Skeletal muscle satellite cell (primary cell): Measurements from ENCODE around the gene MED4.
"Not testable (repeated sequence)": the region's sequence is repeated elsewhere in the genome, so short reads cannot be mapped to it uniquely, and the experiment has no call there.

ENCODE experiments used
- H3K27me3 ChIP-seq: 2 replicates; pipeline ENCODE4 v1.7.0; 2013; ENCODE audit warnings: low read length; ENCODE audit not compliant: control insufficient read depth, insufficient read depth
- H3K36me3 ChIP-seq: 2 replicates; pipeline ENCODE4 v1.7.0; 2013; ENCODE audit warnings: mild to moderate bottlenecking, control low read depth, low read length; ENCODE audit not compliant: insufficient read depth
- H3K4me1 ChIP-seq: 2 replicates; pipeline ENCODE4 v1.7.0; 2013; ENCODE audit warnings: low read length; ENCODE audit not compliant: control insufficient read depth, insufficient read depth
- H3K4me2 ChIP-seq: 2 replicates; pipeline ENCODE4 v1.7.0; 2013; ENCODE audit warnings: mild to moderate bottlenecking, low read length
- H3K4me3 ChIP-seq: 2 replicates; pipeline ENCODE4 v1.7.0; 2013; ENCODE audit warnings: low read length
- H3K9ac ChIP-seq: 2 replicates; pipeline ENCODE4 v1.7.0; 2013; ENCODE audit warnings: mild to moderate bottlenecking, low read depth, low read length, moderate library complexity
- H3K9me3 ChIP-seq: replicated peaks from 2 replicates; pipeline ENCODE4 v1.7.0; 2013; ENCODE audit warnings: mild to moderate bottlenecking, control low read depth, low read length

MED4 gene

DNA sequence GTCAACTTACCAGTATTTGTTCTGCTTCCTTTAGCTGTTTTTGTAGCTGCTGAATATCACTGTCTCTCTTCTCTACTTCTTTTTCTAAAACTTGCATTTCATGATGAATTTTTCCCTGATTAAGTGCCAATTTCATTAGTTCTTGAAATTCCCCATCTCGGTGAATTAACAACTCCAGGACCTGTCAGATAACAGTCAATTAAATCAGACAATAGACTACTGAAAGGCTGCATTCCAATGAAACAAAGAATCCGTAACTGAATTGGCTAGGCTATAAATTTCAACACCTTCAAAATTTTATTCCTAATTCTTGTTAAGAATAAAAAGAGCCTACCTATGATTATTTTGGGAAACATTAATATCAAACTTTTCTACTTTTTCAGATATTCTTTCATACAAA, 8.6 kb downstream of the MED4 start:
- Histone ChIP-seq H3K4me2 (no peak overlapping the region), H3K4me3 (no peak overlapping the region), H3K4me1 (no peaks in the 10 kb centered on the region), H3K9me3 (no peaks in the 10 kb centered on the region), H3K36me3 (peaks cover 24% of the 10 kb centered on the region), H3K9ac (no peak overlapping the region), H3K27me3 (no peaks in the 10 kb centered on the region)

DNA sequence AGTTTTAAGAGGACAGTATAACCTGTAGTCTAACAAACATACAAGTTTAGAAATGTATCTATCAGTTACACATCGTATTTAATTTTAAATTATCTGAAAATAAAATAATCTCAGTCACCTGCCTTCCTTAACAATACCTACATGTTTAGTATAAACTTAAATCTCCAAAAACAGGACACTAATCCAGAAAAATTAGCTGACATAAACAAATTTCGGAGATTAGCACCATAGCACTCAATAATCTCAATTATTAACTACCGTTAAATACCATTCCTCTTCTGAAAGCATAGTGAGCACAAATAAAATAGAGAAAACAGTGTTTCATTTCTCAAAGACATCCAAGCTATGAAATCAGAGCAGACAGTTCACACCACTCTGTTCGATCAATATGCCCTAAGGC, 13.2 kb downstream of the MED4 start:
- Histone ChIP-seq H3K9me3 (no peaks in the 10 kb centered on the region), H3K4me1 (no peaks in the 10 kb centered on the region), H3K4me2 (no peak overlapping the region), H3K4me3 (no peak overlapping the region), H3K9ac (no peak overlapping the region), H3K36me3 (peaks cover 61% of the 10 kb centered on the region), H3K27me3 (no peaks in the 10 kb centered on the region)

DNA sequence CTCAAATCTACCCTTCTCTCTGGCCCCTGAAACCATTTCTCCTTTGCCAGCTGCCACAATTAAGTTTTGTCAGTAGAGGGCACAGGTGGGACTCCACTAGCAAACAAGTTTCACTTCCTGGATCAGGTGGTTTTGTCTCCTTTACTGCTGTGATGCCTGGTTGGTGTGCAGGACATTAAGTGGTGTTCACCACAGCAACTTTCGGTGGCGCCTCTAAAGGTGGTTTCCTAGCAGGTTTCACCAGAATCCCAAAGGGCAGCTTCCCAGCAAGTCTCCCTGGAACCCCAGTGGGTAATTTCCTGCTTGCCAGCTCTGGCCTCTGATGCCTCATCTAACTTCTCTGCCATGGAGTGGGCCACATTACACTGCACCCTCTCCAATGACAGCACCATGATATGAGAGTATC, 16.6 kb downstream of the MED4 start:
- Histone ChIP-seq H3K27me3 (no peaks in the 10 kb centered on the region), H3K4me2 (no peak overlapping the region), H3K4me1 (no peaks in the 10 kb centered on the region), H3K9ac (no peak overlapping the region), H3K36me3 (peaks cover 81% of the 10 kb centered on the region), H3K9me3 (no peaks in the 10 kb centered on the region), H3K4me3 (no peak overlapping the region)

DNA sequence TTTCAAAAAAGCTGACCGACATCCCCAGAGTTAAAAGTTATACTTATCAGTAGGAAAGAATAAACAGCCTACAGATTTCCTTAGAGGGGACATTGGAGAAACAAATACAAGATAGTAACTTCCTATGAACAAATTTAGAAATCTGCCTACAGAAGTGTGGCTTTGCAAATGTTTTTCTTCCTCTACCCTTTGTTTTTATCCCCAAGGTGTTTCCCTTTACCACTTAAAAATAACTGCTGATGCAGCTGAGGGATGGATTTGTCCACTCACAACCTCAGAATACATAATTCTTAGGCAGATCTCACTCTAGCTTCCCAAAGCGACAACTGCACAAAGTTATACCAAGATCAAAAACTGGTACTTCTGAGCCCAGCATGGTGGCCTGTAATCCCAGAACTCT, 20.9 kb downstream of the MED4 start:
- peaks cover 16% of the 10 kb centered on the region for H3K9me3 ChIP-seq
- H3K36me3 ChIP-seq, result peaks cover 76% of the 10 kb centered on the region
- no peaks in the 10 kb centered on the region for H3K4me1 ChIP-seq
- H3K27me3 ChIP-seq, result no peaks in the 10 kb centered on the region
- H3K4me2 ChIP-seq, result no peak overlapping the region
- H3K4me3 ChIP-seq, result no peak overlapping the region
- H3K9ac ChIP-seq, result no peak overlapping the region

DNA sequence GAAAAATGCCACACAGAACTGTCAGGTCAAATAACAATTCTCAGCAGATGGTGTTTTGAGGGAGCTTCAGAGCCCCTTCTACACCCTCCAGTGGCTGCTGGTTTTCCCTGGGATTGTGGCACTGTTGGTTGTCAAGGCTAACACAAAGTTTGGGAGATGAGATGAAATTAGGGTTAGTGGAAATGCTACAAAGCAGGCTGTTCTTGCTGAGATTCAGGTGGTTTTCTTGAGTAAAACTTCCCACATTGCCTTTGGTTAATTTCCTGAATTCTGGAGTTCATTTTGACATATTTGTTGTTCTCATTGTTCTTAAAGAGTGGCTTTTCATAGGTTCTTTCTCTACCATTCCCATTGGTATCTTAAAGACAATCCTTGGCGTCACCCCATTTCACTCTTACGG, 22.1 kb downstream of the MED4 start:
- no peak overlapping the region for H3K4me3 ChIP-seq
- no peak overlapping the region for H3K9ac ChIP-seq
- H3K27me3 ChIP-seq, result no peaks in the 10 kb centered on the region
- no peak overlapping the region for H3K4me2 ChIP-seq
- H3K4me1 ChIP-seq, result no peaks in the 10 kb centered on the region
- peaks cover 24% of the 10 kb centered on the region for H3K9me3 ChIP-seq
- peaks cover 75% of the 10 kb centered on the region for H3K36me3 ChIP-seq

DNA sequence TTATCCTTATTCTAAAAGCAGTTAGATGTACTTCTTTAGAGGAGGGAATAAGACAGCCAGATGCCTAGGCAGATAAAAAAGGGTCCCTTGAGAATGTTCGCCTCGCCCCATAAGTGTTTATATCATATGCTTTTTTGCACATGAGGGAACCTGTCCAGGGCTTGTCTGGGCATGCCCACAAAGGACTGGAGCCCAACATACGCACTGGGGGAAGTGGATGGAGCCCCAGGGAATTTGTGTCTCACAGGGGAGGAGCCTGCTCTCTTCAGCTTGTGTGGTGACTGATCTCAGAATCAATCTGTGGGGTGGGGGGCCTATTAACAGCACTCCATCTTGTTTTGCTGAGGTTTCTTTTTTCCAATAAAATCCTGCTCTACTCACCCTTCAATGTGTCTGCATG, 22.6 kb downstream of the MED4 start:
- Histone ChIP-seq H3K36me3 (peaks cover 74% of the 10 kb centered on the region), H3K9ac (no peak overlapping the region), H3K4me1 (no peaks in the 10 kb centered on the region), H3K9me3 (peaks cover 24% of the 10 kb centered on the region), H3K27me3 (no peaks in the 10 kb centered on the region), H3K4me2 (no peak overlapping the region), H3K4me3 (no peak overlapping the region)

DNA sequence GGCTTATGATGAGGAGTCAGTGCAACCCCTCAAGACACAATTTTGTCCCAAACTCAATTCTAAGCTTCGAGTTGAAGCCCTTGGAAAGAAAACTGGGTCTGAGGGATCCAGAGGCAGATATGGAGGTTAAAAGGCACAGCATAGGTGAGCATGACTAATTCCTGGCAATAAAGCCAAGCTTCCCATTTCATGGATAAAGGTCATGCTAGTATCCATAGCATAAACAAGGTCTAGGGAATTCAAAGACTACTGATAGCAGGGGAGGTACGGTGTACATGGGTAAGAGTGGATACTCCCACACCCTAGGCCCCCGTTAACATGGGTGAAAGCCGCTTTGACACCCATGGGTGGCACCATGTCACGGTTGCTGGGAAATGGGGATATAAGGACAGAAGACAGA, 24.0 kb downstream of the MED4 start:
- Histone ChIP-seq H3K27me3 (no peaks in the 10 kb centered on the region), H3K9ac (no peak overlapping the region), H3K4me1 (no peaks in the 10 kb centered on the region), H3K36me3 (peaks cover 72% of the 10 kb centered on the region), H3K9me3 (peaks cover 24% of the 10 kb centered on the region), H3K4me3 (no peak overlapping the region), H3K4me2 (no peak overlapping the region)

GRCh38 chr13:48069573-48069972, 25.3 kb downstream of the MED4 start:
- H3K27me3 ChIP-seq, result no peaks in the 10 kb centered on the region
- H3K9ac ChIP-seq, result no peak overlapping the region
- H3K9me3 ChIP-seq, result peaks cover 24% of the 10 kb centered on the region
- H3K4me1 ChIP-seq, result no peaks in the 10 kb centered on the region
- H3K4me2 ChIP-seq, result no peak overlapping the region
- no peak overlapping the region for H3K4me3 ChIP-seq
- H3K36me3 ChIP-seq, result peaks cover 62% of the 10 kb centered on the region

GRCh38 chr13:48068952-48069351, 26.0 kb downstream of the MED4 start:
- peaks cover 24% of the 10 kb centered on the region for H3K9me3 ChIP-seq
- H3K4me1 ChIP-seq, result no peaks in the 10 kb centered on the region
- H3K36me3 ChIP-seq, result peaks cover 59% of the 10 kb centered on the region
- no peaks in the 10 kb centered on the region for H3K27me3 ChIP-seq
- no peak overlapping the region for H3K4me2 ChIP-seq
- H3K4me3 ChIP-seq, result no peak overlapping the region
- H3K9ac ChIP-seq, result no peak overlapping the region

GRCh38 chr13:48068036-48068435, 26.9 kb downstream of the MED4 start:
- H3K9me3 ChIP-seq, result peaks cover 24% of the 10 kb centered on the region
- peaks cover 52% of the 10 kb centered on the region for H3K36me3 ChIP-seq

GRCh38 chr13:48066310-48066989, 28.5 kb downstream of the MED4 start:
- Histone ChIP-seq H3K36me3 (peaks cover 36% of the 10 kb centered on the region), H3K9ac (no peak overlapping the region), H3K4me3 (no peak overlapping the region), H3K4me2 (no peak overlapping the region), H3K9me3 (peaks cover 24% of the 10 kb centered on the region), H3K27me3 (no peaks in the 10 kb centered on the region), H3K4me1 (no peaks in the 10 kb centered on the region)

More at GRCh38 chr13:48068036-48068435, 26.9 kb downstream of the MED4 start:
- Histone ChIP-seq H3K4me3 (no peak overlapping the region), H3K27me3 (no peaks in the 10 kb centered on the region), H3K9ac (no peak overlapping the region), H3K4me2 (no peak overlapping the region), H3K4me1 (no peaks in the 10 kb centered on the region)

DNA sequence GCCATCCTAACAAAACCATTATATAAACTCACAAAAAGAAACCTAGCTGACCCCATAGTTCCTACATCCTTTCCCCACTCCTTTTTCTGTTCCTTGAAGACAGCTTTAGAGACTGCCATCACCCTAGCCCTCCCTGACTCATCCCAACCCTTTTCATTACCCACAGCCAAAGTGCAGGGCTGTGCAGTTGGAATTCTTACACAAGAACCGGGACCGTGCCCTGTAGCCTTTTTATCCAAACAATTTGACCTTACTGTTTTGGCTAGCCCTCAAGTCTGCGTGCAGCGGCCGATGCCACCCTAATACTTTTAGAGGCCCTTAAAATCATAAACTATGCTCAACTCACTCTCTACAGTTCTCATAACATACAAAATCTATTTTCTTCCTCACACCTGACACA, 35.0 kb downstream of the MED4 start:
- H3K4me3 ChIP-seq, H3K9me3 ChIP-seq, H3K4me2 ChIP-seq, H3K4me1 ChIP-seq, H3K36me3 ChIP-seq, H3K9ac ChIP-seq, H3K27me3 ChIP-seq: not testable (repeated sequence)
